Suprapubic skin (tissue), 4 donors: ENCODE results near the gene FAM156A. TPM values are rescaled to one million over a fixed set of nuclear protein-coding genes. Genes with fewer than 3 reads are reported as not detected.
"Not testable (repeated sequence)": the region's sequence is repeated elsewhere in the genome, so short reads cannot be mapped to it uniquely, and the experiment has no call there.

Experiments used
- DNase-seq, 2 donors: peaks; one replicate each; pipeline ENCODE4 v3.0.0-alpha.2; 2019; ENCODE audit warnings: low spot score in 2 of 2
- H3K27ac ChIP-seq: fragments of 200-600 bp; sonication (generic); one replicate; pipeline ENCODE4 v1.5.1; 2019
- H3K27me3 ChIP-seq: fragments of 200-600 bp; sonication (generic); one replicate; pipeline ENCODE4 v1.5.1; 2019
- H3K36me3 ChIP-seq: fragments of 200-600 bp; sonication (generic); one replicate; pipeline ENCODE4 v1.5.1; 2019
- H3K4me1 ChIP-seq: fragments of 200-600 bp; sonication (generic); one replicate; pipeline ENCODE4 v1.5.1; 2019
- H3K4me3 ChIP-seq: fragments of 200-600 bp; sonication (generic); one replicate; pipeline ENCODE4 v1.5.1; 2019; ENCODE audit warnings: mild to moderate bottlenecking
- H3K9me3 ChIP-seq: fragments of 200-600 bp; sonication (generic); one replicate; pipeline ENCODE4 v1.5.1; 2019
- CTCF ChIP-seq, 2 donors: fragments of 200-600 bp in 1 of 2; fragments of 450-650 bp in 1 of 2; sonication (generic) in 1 of 2; IDR thresholded peaks; one replicate each; pipeline ENCODE4 v1.5.1; 2016 to 2019; ENCODE audit warnings: antibody characterized with exemption in 2 of 2, mild to moderate bottlenecking in 1 of 2, moderate library complexity in 1 of 2
- EP300 ChIP-seq: sonication (generic); formaldehyde crosslinking; IDR thresholded peaks from one replicate; pipeline ENCODE4 v1.6.1; 2017; ENCODE audit warnings: antibody characterized with exemption
- POLR2A ChIP-seq, 2 donors: fragments of 450-650 bp; IDR thresholded peaks; one replicate each; pipeline ENCODE4 v1.6.1; 2017; ENCODE audit warnings: antibody characterized with exemption in 2 of 2, mild to moderate bottlenecking in 2 of 2, moderate library complexity in 2 of 2
- POLR2AphosphoS5 ChIP-seq, 3 donors: sonication (generic); formaldehyde crosslinking; IDR thresholded peaks; one replicate each; pipeline ENCODE4 v1.6.1; 2017; ENCODE audit warnings: antibody characterized with exemption in 3 of 3
- WGBS: methylation state at CpG from one replicate; pipeline ENCODE4 v1.1.5; 2018; 5-methylcytosine and 5-hydroxymethylcytosine counted together
- total RNA-seq, 4 donors: library from RNA; depleted of rRNA; stranded (reverse); fragments of >200 nt; gene quantifications; one replicate each; pipeline ENCODE4 v1.1.0, GENCODE V29; 2016

FAM156A gene
- total RNA-seq, 4 donors from 2014 or later, result 13.1 to 38.1 (median 24.8) TPM

GRCh38 chrX:52940704-52941103 lies 17.6 kb downstream of the FAM156A start:
- H3K9me3 ChIP-seq, H3K4me3 ChIP-seq, DNase-seq, H3K4me1 ChIP-seq, H3K27ac ChIP-seq, H3K36me3 ChIP-seq, H3K27me3 ChIP-seq: not testable (repeated sequence)
- no CpG with 5 or more reads among the region's 4 CpGs for WGBS

- not testable (repeated sequence) for DNase-seq, H3K36me3 ChIP-seq, H3K4me1 ChIP-seq, H3K9me3 ChIP-seq, H3K27me3 ChIP-seq
- Histone ChIP-seq H3K27ac (peak overlapping the region; percentile 92), H3K4me3 (peak overlapping the region; percentile 56)
- 3% methylated on average over 10 of the region's 10 CpGs for WGBS
These were observed 22.9 kb downstream of the FAM156A start for GRCh38 chrX:52935470-52935784.

GRCh38 chrX:52934704-52935469 lies 23.4 kb downstream of the FAM156A start:
- no peaks in the 10 kb centered on the region for H3K4me1 ChIP-seq
- no peaks in the 10 kb centered on the region for H3K9me3 ChIP-seq
- peak overlapping the region; percentile 56 for H3K4me3 ChIP-seq
- H3K27ac ChIP-seq, result peak overlapping the region; percentile 92
- peak; percentile 94 to 98 for DNase-seq
- no peaks in the 10 kb centered on the region for H3K27me3 ChIP-seq
- 0% methylated on average over 29 of the region's 61 CpGs for WGBS
- H3K36me3 ChIP-seq, result no peaks in the 10 kb centered on the region
- TF ChIP-seq POLR2A (IDR thresholded peaks at IDR 0.05) (peak in 1 of 2 donors; percentile 37), EP300 (no peak), POLR2AphosphoS5 (IDR thresholded peaks at IDR 0.05) (peak; percentile 16 to 74 (median 19)), CTCF (IDR thresholded peaks at IDR 0.05) (peak; percentile 61 to 99)

GRCh38 chrX:52933976-52934703 lies 24.2 kb downstream of the FAM156A start:
- 5% methylated on average over 27 of the region's 27 CpGs for WGBS
- TF ChIP-seq POLR2AphosphoS5 (IDR thresholded peaks at IDR 0.05) (no peak), EP300 (no peak), CTCF (IDR thresholded peaks at IDR 0.05) (no peak), POLR2A (IDR thresholded peaks at IDR 0.05) (no peak)
- Histone ChIP-seq H3K27me3 (no peaks in the 10 kb centered on the region), H3K27ac (peak overlapping the region; percentile 92), H3K4me3 (peak overlapping the region; percentile 56), H3K4me1 (no peaks in the 10 kb centered on the region), H3K9me3 (no peaks in the 10 kb centered on the region), H3K36me3 (no peaks in the 10 kb centered on the region)
- no peak for DNase-seq

- Histone ChIP-seq H3K4me1 (no peaks in the 10 kb centered on the region), H3K4me3 (no peak overlapping the region), H3K36me3 (no peaks in the 10 kb centered on the region), H3K9me3 (no peaks in the 10 kb centered on the region), H3K27ac (no peak overlapping the region), H3K27me3 (no peaks in the 10 kb centered on the region)
- TF ChIP-seq POLR2A (IDR thresholded peaks at IDR 0.05) (no peak), CTCF (IDR thresholded peaks at IDR 0.05) (no peak), EP300 (no peak), POLR2AphosphoS5 (IDR thresholded peaks at IDR 0.05) (no peak)
- DNase-seq, result no peak
- 84% methylated on average over 2 of the region's 2 CpGs for WGBS
These were observed 25.1 kb downstream of the FAM156A start for GRCh38 chrX:52933213-52933612.

- DNase-seq, H3K27ac ChIP-seq, H3K27me3 ChIP-seq, H3K36me3 ChIP-seq, H3K4me1 ChIP-seq, H3K9me3 ChIP-seq, H3K4me3 ChIP-seq: not testable (repeated sequence)
- 81% methylated on average over 6 of the region's 6 CpGs for WGBS
These were observed 28.1 kb downstream of the FAM156A start for GRCh38 chrX:52930214-52930613.
